ENCODE data around the gene SLC35E2B. TPM values are rescaled to one million over a fixed set of nuclear protein-coding genes. Genes with fewer than 3 reads are reported as not detected.
"Not testable (repeated sequence)": the region's sequence is repeated elsewhere in the genome, so short reads cannot be mapped to it uniquely, and the experiment has no call there.

The SLC35E2B gene
- 10 to 100 TPM; 12.3 to 30.7 (median 17.0) TPM for total RNA-seq
- 10 to 100 TPM in 1 of 2 donors, 1 to 10 TPM in 1; 8.4 to 21.1 TPM for polyA plus RNA-seq
- long read RNA-seq, donor 1, full-length matches to known transcripts = 4 of 15 reads
- long read RNA-seq, donor 1, partial matches to known transcripts = 2 of 15 reads
- long read RNA-seq, donor 1, other reads (novel, unspliced or antisense) = 9 of 15 reads
- long read RNA-seq, donor 2, full-length matches to known transcripts = 2 of 19 reads
- long read RNA-seq, donor 2, partial matches to known transcripts = 1 of 19 reads
- long read RNA-seq, donor 2, other reads (novel, unspliced or antisense) = 16 of 19 reads
- long read RNA-seq, donor 3, full-length matches to known transcripts = 2 of 10 reads
- long read RNA-seq, donor 3, partial matches to known transcripts = 0 of 10 reads
- long read RNA-seq, donor 3, other reads (novel, unspliced or antisense) = 8 of 10 reads

GRCh38 chr1:1692714-1693647 lies at the start of gene SLC35E2B:
TSS of gene SLC35E2B (minus strand) at chr1:1692795. CDS start at chr1:1676699, 16,096 bp downstream.
- H3K9me3 ChIP-seq; intact Hi-C loops (cut with DNase I); H3K27me3 ChIP-seq: not testable (repeated sequence)
- peak within 1 kb of the TSS; percentile 32 to 82 (median 66) for H3K4me3 ChIP-seq
- H3K4me1 ChIP-seq = peaks cover 0 to 24% (median 0%) of the 10 kb centered on the region in 9 donors
- peak; percentile 94 to 96 for DNase-seq
- H3K27ac ChIP-seq = peak within 1 kb of the TSS; percentile 87 to 99 (median 96)
- H3K36me3 ChIP-seq = peaks cover 0 to 18% (median 0%) of the 10 kb centered on the region in 9 donors
- WGBS, 2 donors = 0% methylated on average over 11 to 32 of the region's 98 CpGs
- TF ChIP-seq CTCF (IDR thresholded peaks at IDR 0.05) = peak in 2 of 9 donors; percentile 13 to 23
- peak; percentile 90 to 96 (median 94) for ATAC-seq

GRCh38 chr1:1741013-1741412 lies 48.4 kb upstream of the SLC35E2B start:
- ATAC-seq = not testable (repeated sequence)

GRCh38 chr1:1738799-1739337 lies 46.3 kb upstream of the SLC35E2B start:
- ATAC-seq = peak in 3 of 8 donors; percentile 7 to 25 (median 7)
- intact Hi-C loops (cut with DNase I); H3K9me3 ChIP-seq; H3K4me1 ChIP-seq; H3K27ac ChIP-seq; H3K27me3 ChIP-seq; DNase-seq; H3K4me3 ChIP-seq: not testable (repeated sequence)
- 89 to 90% methylated on average over 7 to 12 of the region's 22 CpGs for WGBS, 2 donors
- H3K36me3 ChIP-seq = peaks cover 0 to 51% (median 4%) of the 10 kb centered on the region in 9 donors

More at GRCh38 chr1:1741013-1741412, 48.4 kb upstream of the SLC35E2B start:
- H3K9me3 ChIP-seq; DNase-seq; H3K4me3 ChIP-seq; H3K4me1 ChIP-seq; H3K27me3 ChIP-seq; H3K27ac ChIP-seq; intact Hi-C loops (cut with DNase I): not testable (repeated sequence)
- 84 to 95% methylated on average over 11 of the region's 12 CpGs for WGBS, 2 donors
- H3K36me3 ChIP-seq = peaks cover 0 to 33% (median 0%) of the 10 kb centered on the region in 9 donors

GRCh38 chr1:1737675-1738590 lies 45.3 kb upstream of the SLC35E2B start:
- H3K9me3 ChIP-seq; intact Hi-C loops (cut with DNase I); DNase-seq; H3K4me1 ChIP-seq; H3K27me3 ChIP-seq; H3K27ac ChIP-seq; H3K4me3 ChIP-seq: not testable (repeated sequence)
- peak in 3 of 8 donors; percentile 19 to 44 (median 33) for ATAC-seq
- WGBS, 2 donors = 94 to 96% methylated on average over 14 to 32 of the region's 44 CpGs
- H3K36me3 ChIP-seq = peaks cover 0 to 60% (median 9%) of the 10 kb centered on the region in 9 donors

GRCh38 chr1:1732381-1732780 lies 39.8 kb upstream of the SLC35E2B start:
- Histone ChIP-seq H3K4me3 (no peak overlapping the region), H3K27ac (no peak overlapping the region), H3K36me3 (peaks cover 0 to 86% (median 16%) of the 10 kb centered on the region in 9 donors), H3K27me3 (no peaks in the 10 kb centered on the region), H3K4me1 (peaks cover 0 to 14% (median 0%) of the 10 kb centered on the region in 9 donors), H3K9me3 (no peaks in the 10 kb centered on the region)
- no peak for ATAC-seq
- 87 to 95% methylated on average over 14 to 17 of the region's 17 CpGs for WGBS, 2 donors
- no peak for TF ChIP-seq CTCF (IDR thresholded peaks at IDR 0.05)
- intact Hi-C loops (cut with DNase I) = no loop called here
- DNase-seq = no peak
